ENCODE measurements around the gene MINPP1. TPM values are rescaled to one million over a fixed set of nuclear protein-coding genes. Genes with fewer than 3 reads are reported as not detected.
A peak's percentile ranks its signal among the peaks of the same experiment; 100 is the strongest.

Gene MINPP1
- total and polyA plus RNA-seq, 2 of the 13 experiments (the other 11 are each of a cell fraction or from before 2014, with no cell fraction given): 19.2 to 53.7 TPM

GRCh38 chr10:87500646-87501048 lies 4.0 kb upstream of the MINPP1 start (continued):
- TF ChIP-seq ZBTB14 (CRISPR knock-in tag; IDR thresholded peaks at IDR 0.05) (no peak), STAT5B (CRISPR knock-in tag; IDR thresholded peaks at IDR 0.05) (peak; percentile 81; the same call in 1 of the 2 replicates), BORCS8-MEF2B (CRISPR knock-in tag; IDR thresholded peaks at IDR 0.05) (peak; percentile 53; the same call in 1 of the 2 replicates), ZNF407 (CRISPR knock-in tag; IDR thresholded peaks at IDR 0.05; ENCODE audit: not compliant biosample characterization) (no peak), GABPB1 (CRISPR knock-in tag; IDR thresholded peaks at IDR 0.05) (peak; percentile 25; the same call in 1 of the 2 replicates), MIER3 (CRISPR knock-in tag; IDR thresholded peaks at IDR 0.05; ENCODE audit: borderline replicate concordance) (peak; percentile 96), ZNF609 (CRISPR knock-in tag; IDR thresholded peaks at IDR 0.05; ENCODE audit: borderline replicate concordance) (peak; percentile 94), MAX (IDR thresholded peaks at IDR 0.05) (peak; percentile 82), ZFX (CRISPR knock-in tag; IDR thresholded peaks at IDR 0.05; ENCODE audit: low read depth) (peak; percentile 82), GZF1 (CRISPR knock-in tag; IDR thresholded peaks at IDR 0.05) (0 out of 2 replicates have a peak, but pooled peaks have one; percentile 55), ZNF12 (CRISPR knock-in tag; IDR thresholded peaks at IDR 0.05) (peak; percentile 78), THAP11 (CRISPR knock-in tag; IDR thresholded peaks at IDR 0.05) (peak; percentile 85), SALL2 (CRISPR knock-in tag; IDR thresholded peaks at IDR 0.05) (0 out of 2 replicates have a peak, but pooled peaks have one; percentile 44), HHEX (CRISPR knock-in tag; IDR thresholded peaks at IDR 0.05) (peak; percentile 81)

All from HepG2 (cell line).